ENCODE measurements around the gene SEC14L3. TPM values are rescaled to one million over a fixed set of nuclear protein-coding genes. Genes with fewer than 3 reads are reported as not detected.
A peak's percentile ranks its signal among the peaks of the same experiment; 100 is the strongest.

SEC14L3 gene
- total and polyA plus RNA-seq, 2 of the 13 experiments (the other 11 are each of a cell fraction or from before 2014, with no cell fraction given) = not detected

GRCh38 chr22:30425616-30426387, 46.0 kb downstream of the SEC14L3 start, which contains the start of gene MTFP1 (continued):
- TF ChIP-seq KIAA2018 (CRISPR knock-in tag; IDR thresholded peaks at IDR 0.05; ENCODE audit: borderline replicate concordance) (no peak), THAP7 (CRISPR knock-in tag; IDR thresholded peaks at IDR 0.05) (no peak), ADNP (CRISPR knock-in tag; IDR thresholded peaks at IDR 0.05) (no peak), PAX8 (CRISPR knock-in tag; IDR thresholded peaks at IDR 0.05; ENCODE audit: borderline replicate concordance) (no peak), ESRRA (CRISPR knock-in tag; IDR thresholded peaks at IDR 0.05; ENCODE audit: low read depth) (no peak), ZMYM2 (CRISPR knock-in tag; IDR thresholded peaks at IDR 0.05) (0 out of 2 replicates have a peak, but pooled peaks have one; percentile 63), ZNF512 (CRISPR knock-in tag; IDR thresholded peaks at IDR 0.05) (no peak), ZBTB44 (CRISPR knock-in tag; IDR thresholded peaks at IDR 0.05) (0 out of 2 replicates have a peak, but pooled peaks have one; percentile 23), ZNF816 (CRISPR knock-in tag; IDR thresholded peaks at IDR 0.05; ENCODE audit: borderline replicate concordance) (no peak), FIP1L1 (IDR thresholded peaks at IDR 0.05; ENCODE audit: borderline replicate concordance, insufficient read depth, low read depth, low read length) (no peak), ZGPAT (CRISPR knock-in tag; IDR thresholded peaks at IDR 0.05) (peak; percentile 65; the same call in 1 of the 2 replicates), JUNB (CRISPR knock-in tag; IDR thresholded peaks at IDR 0.05; ENCODE audit: borderline replicate concordance) (no peak)

Measured in HepG2 (cell line).